IMR-90 (cell line): ENCODE results near the gene ACTN2. TPM values are rescaled to one million over a fixed set of nuclear protein-coding genes. Genes with fewer than 3 reads are reported as not detected.

Experiments
- ATAC-seq: fragments of 200-7000 bp; cut with Tn5 transposase; 2 replicates; pipeline ENCODE4 v1.9.1; 2020; ENCODE audit warnings: low read depth, mild to moderate bottlenecking, moderate library complexity
- BruUV-seq: library from RNA; stranded (reverse); fragments of 400-500 nt; replicated peaks from 2 replicates; lab custom pipeline; 2021; lab: Mats Ljungman, UMichigan
- CTCF ChIA-PET: fragments of 300-600 bp; formaldehyde crosslinking; extraction: SDS; loops from one replicate; lab custom pipeline; 2021; ENCODE audit warnings: antibody characterized with exemption; lab: Yijun Ruan, JAX
- POLR2A ChIA-PET: fragments of 300-600 bp; sonication (Branson Sonifier 250); formaldehyde crosslinking; loops from one replicate; lab custom pipeline; 2022; ENCODE audit warnings: antibody characterized with exemption; ENCODE audit not compliant: unreplicated experiment; lab: Charles Lee
- DNase-seq: peaks from one replicate; pipeline ENCODE4 v3.0.0; 2013
- H2AFZ ChIP-seq: replicated peaks from 2 replicates; pipeline ENCODE3; 2013; ENCODE audit warnings: low read length, mild to moderate bottlenecking; ENCODE audit not compliant: poor library complexity
- H2AK5ac ChIP-seq: 2 replicates; pipeline ENCODE4 v1.6.1; 2013; ENCODE audit warnings: low read depth, low read length, inconsistent platforms
- H2AK9ac ChIP-seq: replicated peaks from 2 replicates; pipeline ENCODE3; 2013; ENCODE audit warnings: mild to moderate bottlenecking, low read depth, low read length, moderate library complexity; ENCODE audit not compliant: poor library complexity
- H2BK120ac ChIP-seq: 2 replicates; pipeline ENCODE4 v1.6.1; 2013; ENCODE audit warnings: low read depth, low read length, inconsistent platforms
- H2BK15ac ChIP-seq: 3 replicates; pipeline ENCODE4 v1.6.1; 2013; ENCODE audit warnings: low read depth, low read length, inconsistent platforms
- H2BK20ac ChIP-seq: 2 replicates; pipeline ENCODE4 v1.6.1; 2013; ENCODE audit warnings: low read depth, mild to moderate bottlenecking, inconsistent platforms, low read length, moderate library complexity
- H2BK5ac ChIP-seq: 2 replicates; pipeline ENCODE4 v1.6.1; 2013; ENCODE audit warnings: mild to moderate bottlenecking, low read depth, low read length, inconsistent platforms; ENCODE audit not compliant: poor library complexity, severe bottlenecking
- H3K14ac ChIP-seq: replicated peaks from 2 replicates; pipeline ENCODE4 v1.6.1; 2013; ENCODE audit warnings: low read depth, low read length, inconsistent platforms
- H3K18ac ChIP-seq: 2 replicates; pipeline ENCODE4 v1.6.1; 2013; ENCODE audit warnings: low read depth, low read length, control low read depth
- H3K23ac ChIP-seq: 2 replicates; pipeline ENCODE4 v1.6.1; 2013; ENCODE audit warnings: low read depth, low read length, inconsistent platforms
- H3K27ac ChIP-seq: 2 replicates; pipeline ENCODE4 v1.5.1; 2013; ENCODE audit warnings: mild to moderate bottlenecking, control low read depth, low read length; ENCODE audit not compliant: insufficient read depth
- H3K27me3 ChIP-seq: 2 replicates; pipeline ENCODE4 v1.6.1; 2013; ENCODE audit warnings: low read length; ENCODE audit not compliant: control insufficient read depth, insufficient read depth
- H3K36me3 ChIP-seq: 2 replicates; pipeline ENCODE4 v1.6.1; 2013; ENCODE audit warnings: low read length, mixed read lengths; ENCODE audit not compliant: control insufficient read depth, insufficient read depth
- H3K4ac ChIP-seq: 2 replicates; pipeline ENCODE4 v1.6.1; 2013; ENCODE audit warnings: low read depth, low read length, inconsistent platforms
- H3K4me1 ChIP-seq: 2 replicates; pipeline ENCODE4 v1.6.1; 2013; ENCODE audit warnings: low read length, mixed read lengths; ENCODE audit not compliant: control insufficient read depth, insufficient read depth
- H3K4me2 ChIP-seq: 2 replicates; pipeline ENCODE4 v1.6.1; 2013; ENCODE audit warnings: low read depth, mild to moderate bottlenecking, control low read depth, low read length, moderate library complexity
- H3K4me3 ChIP-seq: 2 replicates; pipeline ENCODE4 v1.5.1; 2013; ENCODE audit warnings: low read depth, mild to moderate bottlenecking, control low read depth, low read length, moderate library complexity; ENCODE audit not compliant: insufficient read depth
- H3K56ac ChIP-seq: 2 replicates; pipeline ENCODE4 v1.6.1; 2013; ENCODE audit warnings: low read length, inconsistent platforms; ENCODE audit not compliant: insufficient read depth; ENCODE audit errors: extremely low read depth
- H3K79me1 ChIP-seq, 2 experiments: 2 replicates each; pipeline ENCODE4 v1.6.1; 2013; ENCODE audit warnings: low read length in 2 of 2, inconsistent platforms in 1 of 2, low read depth in 1 of 2
- H3K9ac ChIP-seq: 2 replicates; pipeline ENCODE4 v1.6.1; 2013; ENCODE audit warnings: low read depth, low read length, control low read depth
- H3K9me1 ChIP-seq: 2 replicates; pipeline ENCODE4 v1.6.1; 2013; ENCODE audit warnings: low read length, inconsistent platforms; ENCODE audit not compliant: insufficient read depth
- H3K9me3 ChIP-seq: 2 replicates; pipeline ENCODE4 v1.6.1; 2013; ENCODE audit warnings: low read length; ENCODE audit not compliant: control insufficient read depth, insufficient read depth
- H4K20me1 ChIP-seq: 2 replicates; pipeline ENCODE4 v1.6.1; 2013; ENCODE audit warnings: low read length, inconsistent platforms; ENCODE audit not compliant: insufficient read depth
- H4K5ac ChIP-seq: 2 replicates; pipeline ENCODE4 v1.6.1; 2013; ENCODE audit warnings: mild to moderate bottlenecking, low read depth, low read length, control low read depth
- H4K8ac ChIP-seq, 2 experiments: 2 replicates each; pipeline ENCODE4 v1.6.1; 2013; ENCODE audit warnings: low read depth in 2 of 2, low read length in 2 of 2, control low read depth in 1 of 2, inconsistent platforms in 1 of 2
- H4K91ac ChIP-seq: 2 replicates; pipeline ENCODE4 v1.6.1; 2013; ENCODE audit warnings: low read depth, low read length, inconsistent platforms; ENCODE audit not compliant: insufficient read depth
- MAFK ChIP-seq: IDR thresholded peaks from 2 replicates; pipeline ENCODE4 v1.6.1; 2012; ENCODE audit warnings: low read depth, low read length, improper control_type of control experiment
- RFX5 ChIP-seq: IDR thresholded peaks from 2 replicates; pipeline ENCODE4 v1.8.0; 2012; ENCODE audit warnings: low read depth, mild to moderate bottlenecking, low read length, moderate library complexity
- WGBS, 2 experiments: methylation state at CpG; one replicate each; pipeline versions ENCODE4 v1.1.5 to v1.1.7; 2013; ENCODE audit warnings: missing lambda C conversion rate in 2 of 2; ENCODE audit not compliant: insufficient read length in 1 of 2; ENCODE audit errors: extremely low coverage in 2 of 2; 5-methylcytosine and 5-hydroxymethylcytosine counted together
- dilution Hi-C: fragments of 300-500 bp; cut with HindIII; formaldehyde crosslinking; loops from one replicate; pipeline ENCODE4 v1.14.3; 2018; ENCODE audit warnings: low sequenced_read_pairs; ENCODE audit not compliant: unreplicated experiment
- in situ Hi-C: fragments of 300-500 bp; cut with MboI; formaldehyde crosslinking; loops from 3 replicates; pipeline ENCODE4 v1.14.3; 2019; ENCODE audit warnings: low sequenced_read_pairs, inconsistent platforms, mixed read lengths
- intact Hi-C: fragments of 100-400 bp; cut with micrococcal nuclease; formaldehyde crosslinking; loops from 2 replicates; pipeline ENCODE4 v1.10.0; 2022
- polyA plus RNA-seq, 3 experiments: library from polyadenylated mRNA; depleted of rRNA; stranded (reverse); fragments of >200 nt; gene quantifications; 2 replicates each; pipeline ENCODE4 v1.2.3, GENCODE V29; 2012; ENCODE audit warnings: low replicate concordance in 1 of 3
- total RNA-seq: library from RNA; depleted of rRNA; stranded (reverse); fragments of >200 nt; gene quantifications from 2 replicates; pipeline ENCODE4 v1.2.3, GENCODE V29; 2012
- TF ChIP-seq, protein P1 (sequence below): fragments of 150-350 bp; IDR thresholded peaks from 2 replicates; pipeline ENCODE4 v1.6.1; 2017; ENCODE audit warnings: mild to moderate bottlenecking, antibody characterized with exemption, low read length, low read depth

Gene ACTN2
- total and polyA plus RNA-seq, 2 of the 4 experiments (the other 2 are of a cell fraction), result under 0.01 TPM; not detected in 1

DNA sequence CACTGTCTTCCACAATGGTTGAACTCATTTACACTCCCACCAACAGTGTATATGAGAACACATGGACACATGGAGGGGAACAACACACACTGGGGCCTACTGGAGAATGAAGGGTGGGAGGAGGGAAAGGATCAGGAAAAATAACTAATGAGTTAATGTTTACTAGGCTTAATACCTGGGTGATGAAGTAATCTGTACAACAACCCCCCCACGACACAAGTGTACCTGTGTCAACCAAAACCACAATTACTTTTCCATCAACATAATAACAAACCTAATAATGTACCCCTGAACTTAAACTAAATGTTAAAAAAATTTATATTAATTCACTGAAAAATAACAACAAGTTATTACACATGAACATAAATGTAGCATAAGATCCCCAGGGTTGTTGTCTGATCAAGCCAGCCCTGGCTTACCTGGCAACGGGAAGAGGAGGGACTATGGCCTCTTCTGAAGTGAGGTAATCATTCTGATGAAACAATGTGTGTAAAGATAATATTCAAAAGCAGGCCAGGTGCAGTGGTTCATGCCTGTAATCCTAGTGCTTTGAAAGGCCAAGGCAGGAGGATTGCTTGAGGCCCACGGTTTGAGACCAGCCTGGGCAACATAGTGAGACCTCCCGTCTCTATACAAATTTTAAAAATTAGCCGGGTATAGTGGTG, 41.2 kb upstream of the ACTN2 start:
- H3K9me1 ChIP-seq, result no peaks in the 10 kb centered on the region
- no peaks in the 10 kb centered on the region for H3K36me3 ChIP-seq
- no peak overlapping the region for H3K14ac ChIP-seq
- no peaks in the 10 kb centered on the region for H3K79me1 ChIP-seq
- ATAC-seq (no peak), DNase-seq (no peak)
- no peaks in the 10 kb centered on the region for H3K4me1 ChIP-seq
- H3K27me3 ChIP-seq, result no peaks in the 10 kb centered on the region
- no peak overlapping the region for H3K56ac ChIP-seq
- no CpG with 5 or more reads among the region's 5 CpGs for WGBS, 2 experiments
- intact Hi-C loops, result no loop called here
- no peak overlapping the region for H2AK9ac ChIP-seq
- no peak overlapping the region for H3K18ac ChIP-seq
- no peak overlapping the region for H3K4ac ChIP-seq
- TF ChIP-seq, protein P1, sequence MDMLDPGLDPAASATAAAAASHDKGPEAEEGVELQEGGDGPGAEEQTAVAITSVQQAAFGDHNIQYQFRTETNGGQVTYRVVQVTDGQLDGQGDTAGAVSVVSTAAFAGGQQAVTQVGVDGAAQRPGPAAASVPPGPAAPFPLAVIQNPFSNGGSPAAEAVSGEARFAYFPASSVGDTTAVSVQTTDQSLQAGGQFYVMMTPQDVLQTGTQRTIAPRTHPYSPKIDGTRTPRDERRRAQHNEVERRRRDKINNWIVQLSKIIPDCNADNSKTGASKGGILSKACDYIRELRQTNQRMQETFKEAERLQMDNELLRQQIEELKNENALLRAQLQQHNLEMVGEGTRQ, result no peak
- TF ChIP-seq RFX5, result no peak
- no peak for TF ChIP-seq MAFK
- no peak overlapping the region for H4K5ac ChIP-seq
- no peak overlapping the region for H2BK5ac ChIP-seq
- no peak overlapping the region for H2BK20ac ChIP-seq
- H3K23ac ChIP-seq, result no peak overlapping the region
- dilution Hi-C loops, result no loop called here
- no peak overlapping the region for H3K27ac ChIP-seq
- H2BK120ac ChIP-seq, result no peak overlapping the region
- no peak overlapping the region for H2AFZ ChIP-seq
- BruUV-seq, result no TSS peak
- ChIA-PET CTCF (no interaction called here), POLR2A (no interaction called here)
- H2AK5ac ChIP-seq, result no peak overlapping the region
- H3K9ac ChIP-seq, result no peak overlapping the region
- in situ Hi-C loops, result no loop called here
- no peaks in the 10 kb centered on the region for H3K9me3 ChIP-seq
- no peak overlapping the region for H4K91ac ChIP-seq
- H4K8ac ChIP-seq, result no peak overlapping the region
- no peak overlapping the region for H3K4me3 ChIP-seq
- no peak overlapping the region for H3K4me2 ChIP-seq
- H4K20me1 ChIP-seq, result no peaks in the 10 kb centered on the region
- H2BK15ac ChIP-seq, result no peak overlapping the region
